Prostate gland (tissue), 2 donors: ENCODE measurements around the gene RND3. TPM values are rescaled to one million over a fixed set of nuclear protein-coding genes. Genes with fewer than 3 reads are reported as not detected.
A peak's percentile ranks its signal among the peaks of the same experiment; 100 is the strongest.

Experiments used
- DNase-seq: peaks from one replicate; pipeline ENCODE4 v3.0.0-alpha.2; 2019; ENCODE audit warnings: low spot score
- H3K27ac ChIP-seq, 2 donors: fragments of 200-600 bp; sonication (generic); 2 replicates each; pipeline ENCODE4 v1.5.1; 2017 to 2019
- H3K27me3 ChIP-seq: fragments of 200-600 bp; sonication (generic); replicated peaks from 2 replicates; pipeline ENCODE4 v1.5.1; 2019; ENCODE audit not compliant: insufficient read depth
- H3K36me3 ChIP-seq, 2 donors: fragments of 200-600 bp; sonication (generic); 1 replicate in 1 of 2; 2 replicates in 1 of 2; pipeline versions ENCODE4 v1.5.1 to v1.8.1; 2017 to 2019
- H3K4me1 ChIP-seq: fragments of 200-600 bp; sonication (generic); replicated peaks from 2 replicates; pipeline ENCODE4 v1.5.1; 2019
- H3K4me3 ChIP-seq, 2 donors: fragments of 200-600 bp; sonication (generic); 2 replicates each; pipeline ENCODE4 v1.5.1; 2017 to 2019
- H3K9me3 ChIP-seq: fragments of 200-600 bp; sonication (generic); 2 replicates; pipeline ENCODE4 v1.5.1; 2017
- POLR2A ChIP-seq: fragments of 450-650 bp; IDR thresholded peaks from one replicate; pipeline ENCODE4 v1.6.1; 2016; ENCODE audit warnings: antibody characterized with exemption, mild to moderate bottlenecking
- POLR2AphosphoS5 ChIP-seq: sonication (generic); formaldehyde crosslinking; IDR thresholded peaks from one replicate; pipeline ENCODE4 v1.6.1; 2017; ENCODE audit warnings: antibody characterized with exemption
- WGBS: methylation state at CpG from one replicate; pipeline ENCODE4 v1.1.5; 2018; 5-methylcytosine and 5-hydroxymethylcytosine counted together
- intact Hi-C: fragments of 100-400 bp; cut with DNase I; formaldehyde crosslinking; loops from one replicate; pipeline ENCODE4 v1.14.2; 2022
- total RNA-seq, 2 donors: library from RNA; depleted of rRNA; stranded (reverse); fragments of >200 nt; gene quantifications; one replicate each; pipeline ENCODE4 v1.1.0, GENCODE V29; 2016
- TF ChIP-seq, protein P1 (sequence below), 4 experiments: fragments of 200-600 bp in 2 of 4; fragments of 450-650 bp in 2 of 4; sonication (generic) in 2 of 4; IDR thresholded peaks; 1 replicate in 3 of 4; 2 replicates in 1 of 4; pipeline ENCODE4 v1.5.1; 2016 to 2019; ENCODE audit warnings: antibody characterized with exemption in 4 of 4, mild to moderate bottlenecking in 2 of 4, moderate library complexity in 2 of 4

The RND3 gene
- total RNA-seq, 2 donors from 2014 or later = 26.2 to 54.7 TPM

GRCh38 chr2:150480241-150480640, 7.2 kb downstream of the RND3 start:
- TF ChIP-seq, protein P1, sequence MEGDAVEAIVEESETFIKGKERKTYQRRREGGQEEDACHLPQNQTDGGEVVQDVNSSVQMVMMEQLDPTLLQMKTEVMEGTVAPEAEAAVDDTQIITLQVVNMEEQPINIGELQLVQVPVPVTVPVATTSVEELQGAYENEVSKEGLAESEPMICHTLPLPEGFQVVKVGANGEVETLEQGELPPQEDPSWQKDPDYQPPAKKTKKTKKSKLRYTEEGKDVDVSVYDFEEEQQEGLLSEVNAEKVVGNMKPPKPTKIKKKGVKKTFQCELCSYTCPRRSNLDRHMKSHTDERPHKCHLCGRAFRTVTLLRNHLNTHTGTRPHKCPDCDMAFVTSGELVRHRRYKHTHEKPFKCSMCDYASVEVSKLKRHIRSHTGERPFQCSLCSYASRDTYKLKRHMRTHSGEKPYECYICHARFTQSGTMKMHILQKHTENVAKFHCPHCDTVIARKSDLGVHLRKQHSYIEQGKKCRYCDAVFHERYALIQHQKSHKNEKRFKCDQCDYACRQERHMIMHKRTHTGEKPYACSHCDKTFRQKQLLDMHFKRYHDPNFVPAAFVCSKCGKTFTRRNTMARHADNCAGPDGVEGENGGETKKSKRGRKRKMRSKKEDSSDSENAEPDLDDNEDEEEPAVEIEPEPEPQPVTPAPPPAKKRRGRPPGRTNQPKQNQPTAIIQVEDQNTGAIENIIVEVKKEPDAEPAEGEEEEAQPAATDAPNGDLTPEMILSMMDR (IDR thresholded peaks at IDR 0.05) = no peak
- TF ChIP-seq POLR2AphosphoS5 (no peak), POLR2A (no peak)
- 57% methylated on average over 5 of the region's 5 CpGs for WGBS
- Histone ChIP-seq H3K4me3 (no peak overlapping the region), H3K4me1 (no peaks in the 10 kb centered on the region), H3K36me3 (no peaks in the 10 kb centered on the region), H3K9me3 (no peaks in the 10 kb centered on the region), H3K27me3 (no peaks in the 10 kb centered on the region), H3K27ac (no peak overlapping the region)
- DNase-seq = no peak
- intact Hi-C loops = loop anchor here (10.0 kb wide), 3 partner anchors 135 to 755 kb away; no protein-coding TSS in a partner anchor

DNA sequence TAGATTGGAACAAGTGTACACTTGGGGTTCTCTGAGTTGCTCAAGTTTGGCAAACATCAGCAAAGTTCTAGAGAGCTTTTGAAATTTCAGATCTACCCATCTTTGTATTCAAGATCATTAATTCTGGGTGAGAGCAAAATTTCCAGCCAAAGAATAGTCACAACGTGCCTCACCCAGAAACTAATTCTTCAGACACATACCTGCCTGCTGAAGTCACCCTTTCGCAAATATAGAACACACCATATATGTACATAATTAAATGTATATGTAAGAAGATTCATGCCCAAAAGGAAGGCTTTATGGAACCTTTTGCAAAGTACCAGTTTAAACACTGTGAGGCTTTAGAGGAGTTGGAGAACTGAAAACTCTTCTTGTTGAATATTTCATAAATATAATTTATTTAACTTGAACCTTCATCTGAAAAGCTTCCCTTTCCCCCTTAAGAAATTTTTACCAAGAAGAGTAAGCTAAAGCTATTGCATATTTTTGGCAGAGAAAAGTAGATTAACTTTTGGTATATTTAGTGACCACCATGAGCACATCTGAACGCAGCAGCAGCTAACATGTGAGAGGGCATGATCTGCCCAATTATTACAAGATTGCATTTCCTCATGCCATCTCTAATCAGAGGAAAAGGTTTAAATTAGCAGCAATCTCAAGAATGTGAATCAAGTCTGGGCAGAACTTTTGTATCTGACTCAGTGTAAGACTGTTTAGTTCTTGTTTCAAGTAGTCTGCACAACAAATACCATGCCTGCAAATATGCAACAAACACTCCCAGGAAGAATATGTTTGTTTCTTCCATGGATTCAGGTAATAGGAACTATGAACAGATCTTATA, 8.2 kb downstream of the RND3 start:
- Histone ChIP-seq H3K4me1 (no peaks in the 10 kb centered on the region), H3K27ac (peak overlapping the region in 1 of 2 donors; percentile 20), H3K9me3 (no peaks in the 10 kb centered on the region), H3K36me3 (no peaks in the 10 kb centered on the region), H3K4me3 (no peak overlapping the region), H3K27me3 (no peaks in the 10 kb centered on the region)
- 52% methylated on average over 3 of the region's 3 CpGs for WGBS
- TF ChIP-seq POLR2A (no peak), POLR2AphosphoS5 (no peak)
- TF ChIP-seq, protein P1 (IDR thresholded peaks at IDR 0.05) = no peak
- no peak for DNase-seq
- intact Hi-C loops = no loop called here

DNA sequence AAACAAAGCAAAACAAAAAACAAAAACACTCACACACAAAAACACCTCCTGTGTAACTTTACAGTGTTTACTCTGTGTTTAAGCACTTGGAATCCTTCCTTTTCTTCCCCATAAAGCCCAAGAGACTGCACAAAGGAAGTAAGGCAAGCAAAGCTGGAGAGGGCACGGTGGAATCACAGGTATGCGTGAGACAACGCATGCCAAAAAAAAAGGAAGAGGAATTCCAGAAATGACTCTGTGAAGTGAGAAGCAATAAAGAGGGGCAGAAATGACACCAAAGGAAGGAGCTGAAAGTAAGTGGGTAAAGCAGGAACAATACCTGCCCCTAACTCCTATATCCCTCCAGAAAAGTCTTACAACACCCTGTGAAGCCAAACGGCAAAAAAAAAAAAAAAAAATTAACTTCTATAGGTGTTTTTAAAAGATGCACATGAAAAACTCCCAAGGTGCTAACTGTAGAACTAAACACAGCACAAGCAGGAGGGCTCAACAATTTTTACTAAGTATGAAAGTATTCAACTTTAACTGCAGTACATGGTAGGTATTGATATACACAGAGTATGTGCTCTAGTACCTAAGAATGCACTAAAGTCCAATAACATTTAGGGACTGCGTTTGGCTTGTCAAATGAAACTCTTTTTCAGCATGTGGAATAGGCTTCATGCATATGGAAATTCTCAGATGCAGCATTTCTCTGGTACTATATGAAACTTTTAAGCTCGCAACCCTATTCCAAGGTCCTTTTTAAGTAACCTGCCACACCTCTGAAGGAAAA, 9.1 kb downstream of the RND3 start:
- Histone ChIP-seq H3K4me3 (no peak overlapping the region), H3K27me3 (no peaks in the 10 kb centered on the region), H3K4me1 (no peaks in the 10 kb centered on the region), H3K9me3 (no peaks in the 10 kb centered on the region), H3K36me3 (no peaks in the 10 kb centered on the region), H3K27ac (peak overlapping the region in 1 of 2 donors; percentile 20)
- TF ChIP-seq, protein P1 (IDR thresholded peaks at IDR 0.05) = no peak
- peak; percentile 47 for TF ChIP-seq POLR2AphosphoS5
- DNase-seq = peak; percentile 33
- intact Hi-C loops = no loop called here
- 26% methylated on average over 6 of the region's 6 CpGs for WGBS

GRCh38 chr2:150477347-150477746, 10.1 kb downstream of the RND3 start:
- Histone ChIP-seq H3K4me3 (no peak overlapping the region), H3K27ac (peak overlapping the region in 1 of 2 donors; percentile 48), H3K36me3 (no peaks in the 10 kb centered on the region), H3K4me1 (no peaks in the 10 kb centered on the region), H3K27me3 (no peaks in the 10 kb centered on the region), H3K9me3 (no peaks in the 10 kb centered on the region)
- DNase-seq = no peak
- WGBS = 54% methylated on average over 3 of the region's 3 CpGs
- intact Hi-C loops = no loop called here
- no peak for TF ChIP-seq POLR2A
- TF ChIP-seq, protein P1 (IDR thresholded peaks at IDR 0.05) = no peak
- TF ChIP-seq POLR2AphosphoS5 = no peak
